GM23338 (cell line): ENCODE measurements around the gene FMO2. TPM values are rescaled to one million over a fixed set of nuclear protein-coding genes. Genes with fewer than 3 reads are reported as not detected.

Source experiments
- ATAC-seq: fragments of 200-7000 bp; cut with Tn5 transposase; 3 replicates; pipeline ENCODE4 v1.9.1; 2020
- DNase-seq: peaks from one replicate; pipeline ENCODE4 v3.0.0-alpha.2; 2015; ENCODE audit warnings: low spot score
- H2AFZ ChIP-seq: fragments of 200-600 bp; sonication (generic); 2 replicates; pipeline ENCODE4 v1.8.0; 2016; ENCODE audit warnings: antibody characterized with exemption, mild to moderate bottlenecking, moderate library complexity
- H3F3A ChIP-seq: fragments of 200-600 bp; sonication (generic); replicated peaks from 2 replicates; pipeline ENCODE4 v1.8.0; 2017; ENCODE audit warnings: antibody characterized with exemption, mixed run types, low read depth
- H3K27ac ChIP-seq: fragments of 200-600 bp; sonication (generic); 2 replicates; pipeline ENCODE4 v1.6.1; 2016; ENCODE audit warnings: low read depth
- H3K27me3 ChIP-seq: fragments of 200-600 bp; sonication (generic); 2 replicates; pipeline ENCODE4 v1.8.0; 2016; ENCODE audit warnings: mild to moderate bottlenecking, mixed run types, moderate library complexity; ENCODE audit not compliant: insufficient read depth
- H3K36me3 ChIP-seq: fragments of 200-600 bp; sonication (generic); 2 replicates; pipeline ENCODE4 v1.8.0; 2016; ENCODE audit warnings: mild to moderate bottlenecking; ENCODE audit not compliant: insufficient read depth
- H3K4me1 ChIP-seq: fragments of 200-600 bp; sonication (generic); 2 replicates; pipeline ENCODE4 v1.8.0; 2016; ENCODE audit warnings: mild to moderate bottlenecking, moderate library complexity; ENCODE audit not compliant: insufficient read depth
- H3K4me2 ChIP-seq: fragments of 200-600 bp; sonication (generic); 2 replicates; pipeline ENCODE4 v1.7.1; 2017; ENCODE audit warnings: mixed run types
- H3K4me3 ChIP-seq: fragments of 200-600 bp; sonication (generic); 2 replicates; pipeline ENCODE4 v1.6.1; 2016; ENCODE audit warnings: mixed run types
- H3K79me2 ChIP-seq: fragments of 200-600 bp; sonication (generic); replicated peaks from 2 replicates; pipeline ENCODE4 v1.8.0; 2017; ENCODE audit warnings: mild to moderate bottlenecking; ENCODE audit not compliant: insufficient read depth
- H3K9me2 ChIP-seq: fragments of 200-600 bp; sonication (generic); 2 replicates; pipeline ENCODE4 v1.8.0; 2017; ENCODE audit not compliant: insufficient read depth
- H4K20me1 ChIP-seq: fragments of 200-600 bp; sonication (generic); replicated peaks from 2 replicates; pipeline ENCODE4 v1.8.0; 2017; ENCODE audit warnings: mild to moderate bottlenecking; ENCODE audit not compliant: insufficient read depth
- H3K27ac Mint-ChIP-seq: 2 replicates; pipeline ENCODE4 v1.8.0; 2020; ENCODE audit warnings: inconsistent platforms, mild to moderate bottlenecking, moderate library complexity, mixed read lengths
- H3K27me3 Mint-ChIP-seq: 3 replicates; pipeline ENCODE4 v1.8.0; 2022; ENCODE audit warnings: low read depth, mild to moderate bottlenecking, moderate library complexity, mixed read lengths, inconsistent platforms; ENCODE audit not compliant: insufficient read depth, poor library complexity
- H3K36me3 Mint-ChIP-seq: 3 replicates; pipeline ENCODE4 v1.8.0; 2021; ENCODE audit warnings: low read depth, mild to moderate bottlenecking, inconsistent platforms, moderate library complexity, mixed read lengths
- H3K4me1 Mint-ChIP-seq: 3 replicates; pipeline ENCODE4 v1.8.0; 2020; ENCODE audit warnings: mild to moderate bottlenecking, inconsistent platforms, mixed read lengths
- H3K4me3 Mint-ChIP-seq: 3 replicates; pipeline ENCODE4 v1.8.0; 2021; ENCODE audit warnings: moderate library complexity, mild to moderate bottlenecking, inconsistent platforms, mixed read lengths
- H3K9me3 Mint-ChIP-seq: 3 replicates; pipeline ENCODE4 v1.8.0; 2020; ENCODE audit warnings: moderate library complexity, mild to moderate bottlenecking, inconsistent platforms, mixed read lengths
- CREB1 ChIP-seq: fragments of 250-450 bp; sonication (Bioruptor Pico); IDR thresholded peaks from 2 replicates; pipeline ENCODE4 v1.5.0; 2020; ENCODE audit warnings: low read depth, mild to moderate bottlenecking, moderate library complexity
- CTCF ChIP-seq, 2 experiments: fragments of 200-600 bp in 1 of 2; sonication (generic) in 1 of 2; conservative IDR thresholded peaks; 2 replicates each; pipeline versions ENCODE4 v1.5.1 to v1.6.1; 2016 to 2017; ENCODE audit warnings: antibody characterized with exemption in 2 of 2, low read depth in 2 of 2, mild to moderate bottlenecking in 2 of 2, moderate library complexity in 1 of 2
- EZH2 ChIP-seq: fragments of 200-600 bp; sonication (generic); IDR thresholded peaks from one replicate; pipeline ENCODE4 v1.8.0; 2017; ENCODE audit warnings: antibody characterized with exemption, mild to moderate bottlenecking, low read depth; ENCODE audit not compliant: unreplicated experiment
- EZH2phosphoT487 ChIP-seq: fragments of 200-600 bp; sonication (generic); IDR thresholded peaks from one replicate; pipeline ENCODE4 v1.8.1; 2018; ENCODE audit warnings: antibody characterized with exemption; ENCODE audit not compliant: unreplicated experiment
- JUNB ChIP-seq: IDR thresholded peaks from one replicate; pipeline ENCODE4 v1.6.1; 2016; ENCODE audit warnings: antibody characterized with exemption; ENCODE audit not compliant: unreplicated experiment
- NANOG ChIP-seq: IDR thresholded peaks from 2 replicates; pipeline ENCODE4 v1.6.1; 2016; ENCODE audit warnings: antibody characterized with exemption, borderline replicate concordance
- POLR2AphosphoS5 ChIP-seq: IDR thresholded peaks from 2 replicates; pipeline ENCODE4 v1.6.1; 2016; ENCODE audit warnings: antibody characterized with exemption, low read depth
- STAT1 ChIP-seq: IDR thresholded peaks from one replicate; pipeline ENCODE4 v1.6.1; 2016; ENCODE audit warnings: antibody characterized with exemption; ENCODE audit not compliant: unreplicated experiment
- ZNF114 ChIP-seq: fragments of 250-450 bp; sonication (Bioruptor Pico); IDR thresholded peaks from 2 replicates; pipeline ENCODE4 v1.5.0; 2020; ENCODE audit warnings: mild to moderate bottlenecking, moderate library complexity
- ZNF331 ChIP-seq: fragments of 250-450 bp; sonication (Bioruptor Pico); IDR thresholded peaks from 2 replicates; pipeline ENCODE4 v1.5.0; 2020; ENCODE audit warnings: low read depth, mild to moderate bottlenecking, moderate library complexity
- ZNF462 ChIP-seq: fragments of 250-450 bp; sonication (Bioruptor Pico); IDR thresholded peaks from 2 replicates; pipeline ENCODE4 v1.5.0; 2020; ENCODE audit warnings: mild to moderate bottlenecking, moderate library complexity
- polyA plus RNA-seq: library from polyadenylated mRNA; unstranded; fragments of >200 nt; fragmentation: Nextera tagmentation; extraction: Ambion mirVana; gene quantifications from 2 replicates; pipeline ENCODE4 v1.2.1, GENCODE V29; 2016
- total RNA-seq: library from RNA; depleted of rRNA; stranded (reverse); fragments of >200 nt; shearing (Covaris generic); gene quantifications from 2 replicates; pipeline ENCODE4 v1.2.3, GENCODE V29; 2014
- TF ChIP-seq, protein P1 (sequence below): IDR thresholded peaks from 2 replicates; pipeline ENCODE4 v1.6.1; 2016; ENCODE audit warnings: antibody characterized with exemption
- TF ChIP-seq, protein P2 (sequence below): IDR thresholded peaks from one replicate; pipeline ENCODE4 v1.6.1; 2018; ENCODE audit warnings: antibody characterized with exemption; ENCODE audit not compliant: unreplicated experiment

FMO2 gene
- total and polyA plus RNA-seq, 2 experiments from 2014 or later: 0.31 TPM; not detected in 1

- peaks cover 44% of the 10 kb centered on the region for H3K27me3 ChIP-seq
- H2AFZ ChIP-seq: no peak within 1 kb of the TSS
These were observed 63.2 kb downstream of the FMO2 start, which contains the start of gene FMO1 for GRCh38 chr1:171248302-171248701. TSS of gene FMO1 (plus strand) at chr1:171248494. CDS start at chr1:171258088, 9,594 bp downstream.

More at GRCh38 chr1:171248302-171248701, 63.2 kb downstream of the FMO2 start, which contains the start of gene FMO1:
- no peak for TF ChIP-seq EZH2
- TF ChIP-seq, protein P1, sequence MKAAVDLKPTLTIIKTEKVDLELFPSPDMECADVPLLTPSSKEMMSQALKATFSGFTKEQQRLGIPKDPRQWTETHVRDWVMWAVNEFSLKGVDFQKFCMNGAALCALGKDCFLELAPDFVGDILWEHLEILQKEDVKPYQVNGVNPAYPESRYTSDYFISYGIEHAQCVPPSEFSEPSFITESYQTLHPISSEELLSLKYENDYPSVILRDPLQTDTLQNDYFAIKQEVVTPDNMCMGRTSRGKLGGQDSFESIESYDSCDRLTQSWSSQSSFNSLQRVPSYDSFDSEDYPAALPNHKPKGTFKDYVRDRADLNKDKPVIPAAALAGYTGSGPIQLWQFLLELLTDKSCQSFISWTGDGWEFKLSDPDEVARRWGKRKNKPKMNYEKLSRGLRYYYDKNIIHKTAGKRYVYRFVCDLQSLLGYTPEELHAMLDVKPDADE: no peak
- no peak for TF ChIP-seq POLR2AphosphoS5
- no peak for TF ChIP-seq EZH2phosphoT487
- no peak for TF ChIP-seq CREB1 (CRISPR knock-in tag)
- TF ChIP-seq, protein P2, sequence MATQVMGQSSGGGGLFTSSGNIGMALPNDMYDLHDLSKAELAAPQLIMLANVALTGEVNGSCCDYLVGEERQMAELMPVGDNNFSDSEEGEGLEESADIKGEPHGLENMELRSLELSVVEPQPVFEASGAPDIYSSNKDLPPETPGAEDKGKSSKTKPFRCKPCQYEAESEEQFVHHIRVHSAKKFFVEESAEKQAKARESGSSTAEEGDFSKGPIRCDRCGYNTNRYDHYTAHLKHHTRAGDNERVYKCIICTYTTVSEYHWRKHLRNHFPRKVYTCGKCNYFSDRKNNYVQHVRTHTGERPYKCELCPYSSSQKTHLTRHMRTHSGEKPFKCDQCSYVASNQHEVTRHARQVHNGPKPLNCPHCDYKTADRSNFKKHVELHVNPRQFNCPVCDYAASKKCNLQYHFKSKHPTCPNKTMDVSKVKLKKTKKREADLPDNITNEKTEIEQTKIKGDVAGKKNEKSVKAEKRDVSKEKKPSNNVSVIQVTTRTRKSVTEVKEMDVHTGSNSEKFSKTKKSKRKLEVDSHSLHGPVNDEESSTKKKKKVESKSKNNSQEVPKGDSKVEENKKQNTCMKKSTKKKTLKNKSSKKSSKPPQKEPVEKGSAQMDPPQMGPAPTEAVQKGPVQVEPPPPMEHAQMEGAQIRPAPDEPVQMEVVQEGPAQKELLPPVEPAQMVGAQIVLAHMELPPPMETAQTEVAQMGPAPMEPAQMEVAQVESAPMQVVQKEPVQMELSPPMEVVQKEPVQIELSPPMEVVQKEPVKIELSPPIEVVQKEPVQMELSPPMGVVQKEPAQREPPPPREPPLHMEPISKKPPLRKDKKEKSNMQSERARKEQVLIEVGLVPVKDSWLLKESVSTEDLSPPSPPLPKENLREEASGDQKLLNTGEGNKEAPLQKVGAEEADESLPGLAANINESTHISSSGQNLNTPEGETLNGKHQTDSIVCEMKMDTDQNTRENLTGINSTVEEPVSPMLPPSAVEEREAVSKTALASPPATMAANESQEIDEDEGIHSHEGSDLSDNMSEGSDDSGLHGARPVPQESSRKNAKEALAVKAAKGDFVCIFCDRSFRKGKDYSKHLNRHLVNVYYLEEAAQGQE: no peak
- TF ChIP-seq JUNB: no peak
- no peak for TF ChIP-seq ZNF462
- TF ChIP-seq STAT1: no peak
- no peak for TF ChIP-seq NANOG
- TF ChIP-seq ZNF114 (CRISPR knock-in tag): no peak
- no peak for TF ChIP-seq CTCF (conservative IDR thresholded peaks at IDR 0.05; ENCODE audit: low read depth in 2 of 2)
- TF ChIP-seq ZNF331 (CRISPR knock-in tag): no peak
- Mint-ChIP-seq H3K36me3 (no peaks in the 10 kb centered on the region), H3K4me3 (no peak within 1 kb of the TSS), H3K4me1 (peaks cover 25% of the 10 kb centered on the region), H3K27me3 (peaks cover 2% of the 10 kb centered on the region), H3K27ac (no peak within 1 kb of the TSS), H3K9me3 (no peaks in the 10 kb centered on the region; the same call in 2 of the 3 replicates)
- no peaks in the 10 kb centered on the region for H3F3A ChIP-seq
- H3K4me2 ChIP-seq: no peak within 1 kb of the TSS
- ATAC-seq (no peak), DNase-seq (no peak)
- H3K9me2 ChIP-seq: no peaks in the 10 kb centered on the region
- H3K4me3 ChIP-seq: no peak within 1 kb of the TSS
- no peaks in the 10 kb centered on the region for H3K36me3 ChIP-seq
- no peaks in the 10 kb centered on the region for H4K20me1 ChIP-seq
- no peak within 1 kb of the TSS for H3K27ac ChIP-seq
- peaks cover 33% of the 10 kb centered on the region for H3K4me1 ChIP-seq
- no peaks in the 10 kb centered on the region for H3K79me2 ChIP-seq
